ENCODE data around the gene HOXB1.
"Not testable (repeated sequence)": the region's sequence is repeated elsewhere in the genome, so short reads cannot be mapped to it uniquely, and the experiment has no call there.

HOXB1 gene

GRCh38 chr17:48515925-48516900 is 14.6 kb downstream of the HOXB1 start:
- no peak for DNase-seq

DNA sequence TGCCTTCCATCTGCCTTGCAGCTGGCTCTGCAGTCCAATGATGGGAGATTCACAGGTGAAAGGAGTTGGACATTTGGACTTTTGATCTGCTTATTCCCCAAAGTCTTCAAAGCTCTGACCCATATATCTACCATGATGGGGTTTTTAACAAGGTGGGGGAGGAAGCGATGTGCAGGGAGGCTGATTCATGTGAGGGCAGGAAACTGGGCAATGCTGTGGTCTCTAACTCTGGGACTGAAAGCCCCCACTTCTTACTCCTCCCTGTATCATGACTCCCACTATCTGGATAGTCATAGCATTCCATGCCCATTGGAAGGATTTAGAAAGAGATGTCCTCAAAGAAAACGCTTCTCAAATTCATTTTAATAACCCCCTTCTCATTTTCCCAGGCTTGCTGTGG is 16.3 kb downstream of the HOXB1 start:
- DNase-seq: no peak

DNA sequence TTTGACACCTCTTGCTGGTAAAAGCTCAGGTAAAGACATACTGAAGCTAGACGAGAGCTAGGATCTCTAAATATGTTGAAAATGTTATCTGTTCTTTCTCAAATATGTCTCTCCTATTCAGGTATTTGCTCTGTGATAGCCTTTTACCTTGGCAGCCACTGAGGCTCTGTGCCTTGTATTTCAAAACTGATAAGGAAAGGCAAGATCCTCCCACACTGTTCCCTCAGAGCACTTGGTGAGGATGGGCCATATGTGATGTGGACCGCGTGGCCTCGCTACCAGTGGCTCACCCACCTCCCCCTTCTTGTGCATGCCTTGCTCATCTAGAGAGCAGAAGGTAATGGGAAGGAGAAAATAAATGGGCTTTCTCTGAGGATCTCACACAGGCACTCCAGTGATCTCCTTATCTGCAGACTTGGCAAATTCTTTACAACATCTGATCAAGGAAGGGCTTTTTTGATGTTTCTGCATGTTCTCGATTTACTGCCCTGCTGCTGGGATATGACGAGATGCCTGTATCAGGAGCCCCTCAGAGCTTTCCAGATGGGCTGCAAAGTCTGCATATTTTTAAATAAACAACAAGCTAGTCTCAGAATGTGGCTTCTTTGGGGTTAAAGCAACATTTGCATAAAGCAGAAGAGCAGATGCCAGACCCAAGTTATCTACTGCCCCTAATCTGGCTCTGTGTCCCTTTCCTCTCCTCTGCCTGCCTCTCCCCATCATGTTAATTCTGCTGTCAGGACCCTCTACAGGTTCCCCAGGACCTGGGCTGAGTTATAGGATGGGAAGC is 16.9 kb downstream of the HOXB1 start:
- no peak for DNase-seq

DNA sequence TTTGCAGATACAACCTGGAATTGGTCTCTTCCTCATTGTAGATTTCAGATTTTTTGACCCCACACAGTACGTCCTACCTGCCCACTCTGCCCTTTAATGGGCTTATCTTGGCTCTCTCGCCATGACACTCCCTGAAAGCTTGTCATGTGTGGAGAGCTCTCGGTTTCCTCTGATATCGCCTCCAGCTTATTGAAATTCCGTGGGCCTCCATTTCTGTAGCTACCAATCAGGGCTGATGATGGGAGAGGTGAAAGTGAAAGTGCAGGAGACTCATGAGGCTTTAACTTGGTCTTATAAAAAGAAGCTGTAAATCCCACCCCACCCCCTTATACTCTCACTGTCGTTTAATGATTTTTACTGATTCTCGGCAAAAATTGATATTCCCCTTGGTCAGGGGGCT is 17.7 kb downstream of the HOXB1 start:
- DNase-seq: no peak

GRCh38 chr17:48510761-48511604 is 19.8 kb downstream of the HOXB1 start:
- DNase-seq: no peak

GRCh38 chr17:48510381-48510760 is 20.4 kb downstream of the HOXB1 start:
- no peak for DNase-seq

GRCh38 chr17:48509708-48510107 is 21.1 kb downstream of the HOXB1 start:
- DNase-seq: not testable (repeated sequence)

- DNase-seq: no peak
Observed at GRCh38 chr17:48506246-48506645, 24.6 kb downstream of the HOXB1 start.

GRCh38 chr17:48505788-48506187 is 25.0 kb downstream of the HOXB1 start:
- no peak for DNase-seq

DNA sequence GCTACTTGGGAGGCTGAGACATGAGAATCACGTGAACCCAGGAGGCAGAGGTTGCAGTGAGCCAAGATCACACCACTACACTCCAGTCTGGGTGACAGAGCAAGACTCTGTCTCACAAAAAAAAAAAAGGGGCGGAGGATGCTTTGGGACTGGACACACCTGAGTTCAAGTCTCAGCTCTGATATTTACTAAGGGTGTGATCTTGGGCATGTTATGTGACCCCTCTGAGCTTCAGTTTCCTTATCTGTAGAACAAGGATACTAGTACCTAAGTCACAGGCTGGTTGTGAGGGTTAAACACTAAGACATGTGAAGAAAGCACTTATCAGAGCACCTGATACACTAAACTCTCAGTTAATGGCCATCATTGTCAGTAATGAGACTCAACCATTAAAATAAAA is 25.9 kb downstream of the HOXB1 start:
- no peak for DNase-seq

GRCh38 chr17:48503747-48504146 is 27.1 kb downstream of the HOXB1 start:
- no peak for DNase-seq

DNA sequence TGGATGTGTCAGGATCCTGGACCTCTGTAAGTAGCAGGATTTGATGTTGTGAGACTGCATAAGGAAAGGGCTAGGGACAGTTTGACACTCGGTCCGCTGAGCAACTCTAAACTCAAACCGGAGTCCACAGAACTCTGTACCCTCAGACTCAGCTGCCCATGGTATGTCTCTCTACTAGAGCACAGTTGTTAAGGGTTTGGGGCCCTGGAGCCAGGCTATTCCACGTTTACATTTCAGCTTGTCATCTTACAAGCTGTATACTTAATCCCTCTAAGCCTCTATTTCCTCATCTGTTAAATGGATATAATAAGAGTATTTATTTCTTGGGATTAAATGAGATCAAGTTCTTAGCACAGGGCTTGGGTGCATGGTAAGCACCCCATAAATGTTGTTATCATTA is 27.9 kb downstream of the HOXB1 start:
- no peak for DNase-seq

- no peak for DNase-seq
Observed at GRCh38 chr17:48502312-48502711, 28.5 kb downstream of the HOXB1 start.

DNA sequence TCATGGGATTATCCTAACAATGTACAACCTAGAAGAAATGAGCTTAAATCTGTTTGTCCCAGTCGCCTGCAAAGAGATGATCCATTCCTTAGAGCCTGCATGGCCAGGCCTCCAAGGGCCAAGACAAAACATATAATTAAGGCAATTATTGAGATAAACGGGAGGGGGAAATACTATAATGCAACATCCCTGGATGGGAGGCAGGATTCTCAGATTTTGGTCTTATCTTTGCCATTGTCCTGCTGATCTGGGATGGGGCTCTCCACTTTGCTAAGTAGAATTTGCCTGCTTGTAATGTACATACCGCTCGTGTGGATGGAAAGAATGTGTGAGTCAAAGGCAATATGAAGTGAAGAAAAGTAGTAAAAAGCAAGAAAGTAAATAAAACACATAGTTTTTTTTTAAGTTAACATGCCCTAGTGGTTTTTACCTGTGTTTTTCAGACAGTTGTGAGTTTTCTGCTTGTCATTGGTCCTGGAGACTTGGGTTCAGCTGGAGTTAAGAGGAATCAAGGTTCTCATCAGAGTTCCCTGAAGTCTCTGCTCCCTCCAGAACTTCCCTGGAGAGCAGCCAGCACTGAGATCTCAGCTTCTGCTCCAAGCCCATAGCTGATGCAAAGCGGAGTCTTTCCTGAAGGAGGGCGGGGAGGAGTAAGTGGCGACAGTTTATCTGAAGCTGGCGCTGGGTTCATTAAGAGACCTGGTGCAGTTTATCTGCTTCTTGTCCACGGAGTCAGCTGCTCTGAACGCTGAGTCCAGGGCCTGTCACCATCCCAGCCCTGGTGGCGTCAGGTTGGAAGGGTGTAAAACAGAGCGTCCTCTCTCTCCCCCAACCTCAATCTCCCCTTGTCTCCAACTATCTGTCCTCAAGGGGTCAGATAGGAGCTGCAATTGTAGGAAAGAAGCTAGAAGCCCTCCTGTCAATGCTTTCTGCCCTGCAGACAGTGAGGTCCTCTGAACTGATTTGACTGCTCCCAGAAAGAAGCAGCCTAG is 30.1 kb downstream of the HOXB1 start:
- DNase-seq: no peak

- DNase-seq: no peak
Observed at GRCh38 chr17:48499735-48500434, 30.9 kb downstream of the HOXB1 start.

GRCh38 chr17:48499248-48499647 is 31.6 kb downstream of the HOXB1 start:
- no peak for DNase-seq

- DNase-seq: no peak
Observed at GRCh38 chr17:48498164-48498850, 32.5 kb downstream of the HOXB1 start.

DNA sequence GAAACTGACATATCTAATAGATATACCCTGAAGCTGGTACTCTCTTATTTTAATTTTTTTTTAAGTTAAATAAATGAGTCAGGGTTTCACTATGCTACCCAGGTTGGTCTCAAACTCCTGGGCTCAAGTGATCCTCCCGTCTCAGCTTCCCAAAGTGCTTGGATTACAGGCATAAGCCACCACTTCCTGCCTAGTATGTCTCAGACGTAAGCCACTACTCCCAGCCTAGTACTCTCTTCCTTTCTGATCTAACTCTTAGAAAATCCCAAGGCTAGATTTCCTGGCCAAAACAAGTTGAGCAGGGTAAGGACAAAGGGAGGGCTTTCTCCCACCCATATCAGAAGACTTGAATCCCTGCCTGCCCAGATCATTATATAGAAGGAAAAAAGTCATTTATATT is 33.7 kb downstream of the HOXB1 start:
- DNase-seq: no peak

- DNase-seq: no peak
Observed at GRCh38 chr17:48494335-48494734, 36.5 kb downstream of the HOXB1 start.

Measured in SIG-M5 (cell line).